Right atrium auricular region (tissue), 2 donors: Measurements from ENCODE around the gene TLCD2. TPM values are rescaled to one million over a fixed set of nuclear protein-coding genes. Genes with fewer than 3 reads are reported as not detected.
A peak's percentile ranks its signal among the peaks of the same experiment; 100 is the strongest.

Experiments
- DNase-seq: peaks from one replicate; pipeline ENCODE4 v3.0.0-alpha.2; 2019; ENCODE audit warnings: low spot score
- H3K27ac ChIP-seq, 2 donors: fragments of 200-600 bp; sonication (generic); 1 replicate in 1 of 2; 2 replicates in 1 of 2; pipeline ENCODE4 v1.5.1; 2016 to 2019
- H3K27me3 ChIP-seq, 2 donors: fragments of 200-600 bp; sonication (generic); one replicate each; pipeline versions ENCODE4 v1.5.1 to v1.6.0; 2017 to 2019
- H3K36me3 ChIP-seq: fragments of 200-600 bp; sonication (generic); one replicate; pipeline ENCODE4 v1.5.1; 2016
- H3K4me1 ChIP-seq, 2 donors: fragments of 200-600 bp; sonication (generic); one replicate each; pipeline versions ENCODE4 v1.5.1 to v1.6.0; 2017 to 2019
- H3K4me3 ChIP-seq, 2 donors: fragments of 200-600 bp; sonication (generic); 1 replicate in 1 of 2; 2 replicates in 1 of 2; pipeline ENCODE4 v1.5.1; 2017 to 2019; ENCODE audit warnings: mild to moderate bottlenecking in 1 of 2, moderate library complexity in 1 of 2
- H3K9me3 ChIP-seq, 2 donors: fragments of 200-600 bp; sonication (generic); one replicate each; pipeline ENCODE4 v1.5.1; 2019
- total RNA-seq, 2 donors: library from RNA; depleted of rRNA; stranded (reverse); fragments of >200 nt; gene quantifications; one replicate each; pipeline ENCODE4 v1.1.0, GENCODE V29; 2016
- TF ChIP-seq, protein P1 (sequence below), 2 donors: fragments of 200-600 bp; sonication (generic); IDR thresholded peaks; one replicate each; pipeline ENCODE4 v1.5.1; 2019; ENCODE audit warnings: antibody characterized with exemption in 2 of 2

Gene TLCD2
- total RNA-seq, 2 donors from 2014 or later = 1.1 to 3.7 TPM

GRCh38 chr17:1737531-1738291, 27.5 kb upstream of the TLCD2 start:
- TF ChIP-seq, protein P1, sequence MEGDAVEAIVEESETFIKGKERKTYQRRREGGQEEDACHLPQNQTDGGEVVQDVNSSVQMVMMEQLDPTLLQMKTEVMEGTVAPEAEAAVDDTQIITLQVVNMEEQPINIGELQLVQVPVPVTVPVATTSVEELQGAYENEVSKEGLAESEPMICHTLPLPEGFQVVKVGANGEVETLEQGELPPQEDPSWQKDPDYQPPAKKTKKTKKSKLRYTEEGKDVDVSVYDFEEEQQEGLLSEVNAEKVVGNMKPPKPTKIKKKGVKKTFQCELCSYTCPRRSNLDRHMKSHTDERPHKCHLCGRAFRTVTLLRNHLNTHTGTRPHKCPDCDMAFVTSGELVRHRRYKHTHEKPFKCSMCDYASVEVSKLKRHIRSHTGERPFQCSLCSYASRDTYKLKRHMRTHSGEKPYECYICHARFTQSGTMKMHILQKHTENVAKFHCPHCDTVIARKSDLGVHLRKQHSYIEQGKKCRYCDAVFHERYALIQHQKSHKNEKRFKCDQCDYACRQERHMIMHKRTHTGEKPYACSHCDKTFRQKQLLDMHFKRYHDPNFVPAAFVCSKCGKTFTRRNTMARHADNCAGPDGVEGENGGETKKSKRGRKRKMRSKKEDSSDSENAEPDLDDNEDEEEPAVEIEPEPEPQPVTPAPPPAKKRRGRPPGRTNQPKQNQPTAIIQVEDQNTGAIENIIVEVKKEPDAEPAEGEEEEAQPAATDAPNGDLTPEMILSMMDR (IDR thresholded peaks at IDR 0.05) = no peak
- peak overlapping the region in 1 of 2 donors; percentile 25 for H3K27ac ChIP-seq
- no peaks in the 10 kb centered on the region for H3K9me3 ChIP-seq
- peaks cover 31% of the 10 kb centered on the region for H3K36me3 ChIP-seq
- DNase-seq = no peak
- H3K4me3 ChIP-seq = no peak overlapping the region
- H3K4me1 ChIP-seq = peaks cover 0 to 28% of the 10 kb centered on the region in 2 donors
- no peaks in the 10 kb centered on the region for H3K27me3 ChIP-seq

- no peak for DNase-seq
Observed at GRCh38 chr17:1736348-1737281, 26.4 kb upstream of the TLCD2 start.

GRCh38 chr17:1735834-1736347, 25.7 kb upstream of the TLCD2 start:
- Histone ChIP-seq H3K27ac (peak overlapping the region in 1 of 2 donors; percentile 35), H3K4me1 (peaks cover 0 to 33% of the 10 kb centered on the region in 2 donors)
- DNase-seq = no peak

More at GRCh38 chr17:1736348-1737281, 26.4 kb upstream of the TLCD2 start:
- peaks cover 0 to 28% of the 10 kb centered on the region in 2 donors for H3K4me1 ChIP-seq
- H3K9me3 ChIP-seq = no peaks in the 10 kb centered on the region
- H3K36me3 ChIP-seq = peaks cover 36% of the 10 kb centered on the region
- TF ChIP-seq, protein P1 (IDR thresholded peaks at IDR 0.05) = no peak
- peak overlapping the region; percentile 8 to 35 for H3K27ac ChIP-seq
- no peaks in the 10 kb centered on the region for H3K27me3 ChIP-seq
- no peak overlapping the region for H3K4me3 ChIP-seq

DNA sequence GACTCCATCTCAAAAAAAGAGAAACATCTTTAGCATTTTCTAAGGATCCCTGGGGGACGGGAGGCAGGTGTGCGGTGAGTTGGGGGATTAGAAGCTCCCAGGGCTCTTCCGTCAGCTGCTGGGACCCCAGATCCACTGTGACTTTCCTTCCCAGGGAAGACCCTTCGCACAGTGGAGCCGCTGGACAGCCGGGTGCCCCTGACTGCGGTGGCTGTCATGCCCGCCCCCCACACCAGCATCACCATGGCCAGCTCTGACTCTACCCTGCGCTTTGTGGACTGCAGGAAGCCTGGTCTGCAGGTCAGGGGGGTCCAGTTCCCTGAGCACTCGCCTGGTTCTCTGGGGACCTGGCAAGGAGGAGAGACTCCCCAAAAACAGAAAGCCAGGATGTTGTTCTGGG, 25.2 kb upstream of the TLCD2 start:
- H3K27ac ChIP-seq = no peak overlapping the region
- H3K36me3 ChIP-seq = peaks cover 36% of the 10 kb centered on the region
- no peak overlapping the region for H3K4me3 ChIP-seq
- H3K9me3 ChIP-seq = no peaks in the 10 kb centered on the region
- TF ChIP-seq, protein P1 (IDR thresholded peaks at IDR 0.05) = no peak
- H3K27me3 ChIP-seq = no peaks in the 10 kb centered on the region
- no peak for DNase-seq
- H3K4me1 ChIP-seq = peaks cover 0 to 38% of the 10 kb centered on the region in 2 donors

More at GRCh38 chr17:1735834-1736347, 25.7 kb upstream of the TLCD2 start:
- TF ChIP-seq, protein P1 (IDR thresholded peaks at IDR 0.05) = no peak
- no peaks in the 10 kb centered on the region for H3K9me3 ChIP-seq
- no peaks in the 10 kb centered on the region for H3K27me3 ChIP-seq
- H3K4me3 ChIP-seq = no peak overlapping the region
- peaks cover 36% of the 10 kb centered on the region for H3K36me3 ChIP-seq

GRCh38 chr17:1733759-1734158, 23.6 kb upstream of the TLCD2 start:
- peaks cover 0 to 44% of the 10 kb centered on the region in 2 donors for H3K4me1 ChIP-seq
- H3K27me3 ChIP-seq = no peaks in the 10 kb centered on the region
- H3K4me3 ChIP-seq = no peak overlapping the region
- no peaks in the 10 kb centered on the region for H3K9me3 ChIP-seq
- no peak for DNase-seq
- TF ChIP-seq, protein P1 (IDR thresholded peaks at IDR 0.05) = no peak
- H3K36me3 ChIP-seq = peaks cover 36% of the 10 kb centered on the region
- H3K27ac ChIP-seq = no peak overlapping the region
